NCI-H1436 treated with DMSO at 0.1 percent for 48 hours (cell line): Measurements from ENCODE around the gene MRPL32.

Source experiments
- DNase-seq: peaks from one replicate; lab custom pipeline; 2025; lab: John Stamatoyannopoulos, UW

Gene MRPL32

GRCh38 chr7:42964849-42965805, 33.0 kb downstream of the MRPL32 start:
- no peak for DNase-seq

GRCh38 chr7:42967391-42967790, 35.2 kb downstream of the MRPL32 start:
- DNase-seq: no peak

GRCh38 chr7:42972699-42973500, 40.7 kb downstream of the MRPL32 start:
- DNase-seq: no peak

GRCh38 chr7:42976371-42976770, 44.2 kb downstream of the MRPL32 start:
- no peak for DNase-seq

GRCh38 chr7:42978496-42978895, 46.3 kb downstream of the MRPL32 start:
- no peak for DNase-seq

GRCh38 chr7:42980084-42980483, 47.9 kb downstream of the MRPL32 start:
- DNase-seq: no peak

- DNase-seq: no peak
Observed at GRCh38 chr7:42980514-42980913, 48.3 kb downstream of the MRPL32 start.

GRCh38 chr7:42981601-42982000, 49.4 kb downstream of the MRPL32 start:
- DNase-seq: no peak

- no peak for DNase-seq
Observed at GRCh38 chr7:42982604-42983115, 50.5 kb downstream of the MRPL32 start.

GRCh38 chr7:42984137-42984536, 52.0 kb downstream of the MRPL32 start:
- DNase-seq: no peak

GRCh38 chr7:42986213-42986612, 54.0 kb downstream of the MRPL32 start:
- no peak for DNase-seq

- no peak for DNase-seq
Observed at GRCh38 chr7:42986781-42987248, 54.6 kb downstream of the MRPL32 start.
